Stimulated activated CD4-positive, alpha-beta T cell treated with anti-CD3 and anti-CD28 coated beads, Interleukin-12 subunit alpha, Interleukin-12 subunit beta, amount 100 ng/mL, for 48 hours (primary cell): ENCODE data around the gene TMEM187.

Source experiments
- DNase-seq, 3 donors: peaks; one replicate each; pipeline ENCODE4 v3.0.0-alpha.2; 2020; ENCODE audit warnings: low read depth in 2 of 3, low spot score in 1 of 3

The TMEM187 gene

GRCh38 chrX:153972368-153973126 lies at the start of gene TMEM187:
Gene TMEM187 (plus strand): TSS chrX:153972754. CDS start chrX:153982063, 9,309 bp downstream.
- peak; percentile 80 to 87 (median 83) for DNase-seq

- DNase-seq: no peak
Measured at GRCh38 chrX:153922932-153923857, 49.4 kb upstream of the TMEM187 start.

GRCh38 chrX:153924149-153924861 lies 48.2 kb upstream of the TMEM187 start:
- no peak for DNase-seq

GRCh38 chrX:153925387-153925738 lies 47.2 kb upstream of the TMEM187 start:
- no peak for DNase-seq

- DNase-seq: peak in 2 of 3 donors; percentile 31 to 54
Measured at GRCh38 chrX:153925739-153926551, 46.6 kb upstream of the TMEM187 start, which contains the start of gene ARHGAP4. Gene ARHGAP4 (minus strand): TSS chrX:153926264. CDS start chrX:153926202, 62 bp downstream.

- DNase-seq: no peak
Measured at GRCh38 chrX:153926552-153926857, 46.0 kb upstream of the TMEM187 start.

GRCh38 chrX:153926858-153927671 lies 45.5 kb upstream of the TMEM187 start:
- peak in 2 of 3 donors; percentile 54 to 61 for DNase-seq

GRCh38 chrX:153927672-153927921 lies 45.0 kb upstream of the TMEM187 start:
- no peak for DNase-seq

GRCh38 chrX:153927922-153928760 lies 44.4 kb upstream of the TMEM187 start:
- DNase-seq: peak; percentile 85 to 89 (median 86)

- no peak for DNase-seq
Measured at GRCh38 chrX:153928846-153929245, 43.7 kb upstream of the TMEM187 start.

GRCh38 chrX:153929576-153929975 lies 43.0 kb upstream of the TMEM187 start:
- no peak for DNase-seq

- DNase-seq: no peak
Measured at GRCh38 chrX:153930011-153930910, 42.3 kb upstream of the TMEM187 start.

- DNase-seq: no peak
Measured at GRCh38 chrX:153931151-153931550, 41.4 kb upstream of the TMEM187 start.

GRCh38 chrX:153931748-153932147 lies 40.8 kb upstream of the TMEM187 start:
- no peak for DNase-seq

GRCh38 chrX:153932220-153932915 lies 40.2 kb upstream of the TMEM187 start:
- no peak for DNase-seq

- no peak for DNase-seq
Measured at GRCh38 chrX:153933748-153934147, 38.8 kb upstream of the TMEM187 start.

GRCh38 chrX:153934148-153934761 lies 38.3 kb upstream of the TMEM187 start:
- no peak for DNase-seq
